ENCODE results near the gene ABHD14A. TPM values are rescaled to one million over a fixed set of nuclear protein-coding genes. Genes with fewer than 3 reads are reported as not detected.
"Not testable (repeated sequence)": the region's sequence is repeated elsewhere in the genome, so short reads cannot be mapped to it uniquely, and the experiment has no call there.

The ABHD14A gene
- total RNA-seq: 12.7 TPM
- 100 to 1,000 TPM in 2 of 4 donors, 10 to 100 TPM in 2; 91.0 to 137 (median 105) TPM for polyA plus RNA-seq

DNA sequence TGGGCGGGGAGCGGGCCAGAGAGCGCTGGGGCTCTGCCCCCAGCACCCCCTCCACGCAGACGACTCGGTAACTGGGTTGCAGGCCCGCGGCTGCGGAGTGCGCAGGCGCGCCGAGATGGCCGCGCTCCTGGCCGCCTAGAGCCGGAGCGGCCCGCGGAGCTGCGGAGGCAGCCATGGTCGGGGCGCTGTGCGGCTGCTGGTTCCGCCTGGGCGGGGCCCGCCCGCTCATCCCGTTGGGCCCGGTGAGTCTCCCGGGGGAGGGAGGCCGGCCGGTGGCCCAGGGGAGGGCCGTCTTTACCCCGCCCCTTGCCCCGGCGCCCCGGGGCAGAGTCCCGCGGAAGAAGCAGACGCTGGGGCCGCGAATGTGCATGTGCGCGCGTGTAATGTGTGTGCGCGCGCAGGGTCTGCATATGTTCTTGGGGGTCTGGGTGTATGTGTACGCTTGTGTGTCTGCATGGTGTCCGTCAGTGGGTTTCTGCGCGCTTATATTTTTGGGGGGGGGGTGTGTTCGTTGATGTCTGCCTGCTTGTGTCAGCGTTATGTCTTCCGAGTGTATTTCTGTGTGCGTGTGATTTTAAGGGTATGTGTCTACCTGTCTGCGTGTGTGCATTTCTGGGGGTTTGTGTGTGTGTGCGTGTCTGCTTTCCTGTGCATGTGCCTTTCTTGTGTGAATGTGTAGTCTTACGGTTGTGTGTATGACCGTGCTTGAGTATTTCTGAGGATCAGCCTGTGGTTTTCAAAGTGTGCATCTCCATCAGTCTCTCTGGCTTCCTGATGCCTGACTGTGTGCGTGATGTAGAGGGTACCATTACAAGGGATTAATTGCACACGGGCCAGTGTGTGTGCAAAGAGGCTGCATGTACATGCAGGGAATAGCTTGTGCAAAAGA lies at the start of gene ABHD14A:
Gene ABHD14A, plus strand, starts transcription at position 102 of the 889 bp plus-strand sequence. Its CDS starts 72 bp downstream, at position 174.
- Histone ChIP-seq H3K27ac (ENCODE audit: insufficient read depth, low read length, poor library complexity, severe bottlenecking) (peak within 1 kb of the TSS; percentile 75), H3K27me3 (ENCODE audit: control insufficient read depth, insufficient read depth, low read length) (no peaks in the 10 kb centered on the region), H3K9me3 (ENCODE audit: control insufficient read depth in 2 of 2, low read length in 2 of 2) (no peaks in the 10 kb centered on the region), H3K4me3 (ENCODE audit: low read depth, low read length) (peak within 1 kb of the TSS; percentile 84), H3K4me1 (ENCODE audit: control insufficient read depth, insufficient read depth, low read length, poor library complexity, severe bottlenecking) (peaks cover 41% of the 10 kb centered on the region), H3K36me3 (ENCODE audit: control insufficient read depth, insufficient read depth, low read length) (no peaks in the 10 kb centered on the region)
- peak; percentile 69 to 72 for ATAC-seq (ENCODE audit: low read depth in 2 of 2)
- Mint-ChIP-seq H3K36me3 (no peaks in the 10 kb centered on the region), H3K27me3 (peaks cover 6% of the 10 kb centered on the region), H3K4me3 (peak within 1 kb of the TSS; percentile 95 to 98 (median 97)), H3K27ac (peak within 1 kb of the TSS; percentile 88 to 97 (median 96)), H3K9me3 (no peaks in the 10 kb centered on the region), H3K4me1 (peaks cover 12 to 51% (median 28%) of the 10 kb centered on the region in 4 donors)
- DNase-seq: peak; percentile 76 to 78 (median 78)

GRCh38 chr3:51927061-51927977 lies 47.5 kb upstream of the ABHD14A start:
- no peaks in the 10 kb centered on the region for H3K36me3 ChIP-seq (ENCODE audit: control insufficient read depth, insufficient read depth, low read length)
- H3K27me3 ChIP-seq (ENCODE audit: control insufficient read depth, insufficient read depth, low read length): no peaks in the 10 kb centered on the region
- H3K4me3 Mint-ChIP-seq: no peak overlapping the region
- peaks cover 7% of the 10 kb centered on the region for H3K27me3 Mint-ChIP-seq
- ATAC-seq (ENCODE audit: low read depth in 2 of 2): no peak
- no peak overlapping the region for H3K27ac ChIP-seq (ENCODE audit: insufficient read depth, low read length, poor library complexity, severe bottlenecking)
- peaks cover 0 to 2% (median 0%) of the 10 kb centered on the region in 7 donors for H3K9me3 Mint-ChIP-seq
- H3K36me3 Mint-ChIP-seq: peaks cover 3% of the 10 kb centered on the region
- no peak for DNase-seq
- no peak overlapping the region for H3K4me3 ChIP-seq (ENCODE audit: low read depth, low read length)
- H3K4me1 Mint-ChIP-seq: no peaks in the 10 kb centered on the region
- no peaks in the 10 kb centered on the region for H3K9me3 ChIP-seq (ENCODE audit: control insufficient read depth in 2 of 2, low read length in 2 of 2)
- no peak overlapping the region for H3K27ac Mint-ChIP-seq
- H3K4me1 ChIP-seq (ENCODE audit: control insufficient read depth, insufficient read depth, low read length, poor library complexity, severe bottlenecking): no peaks in the 10 kb centered on the region

DNA sequence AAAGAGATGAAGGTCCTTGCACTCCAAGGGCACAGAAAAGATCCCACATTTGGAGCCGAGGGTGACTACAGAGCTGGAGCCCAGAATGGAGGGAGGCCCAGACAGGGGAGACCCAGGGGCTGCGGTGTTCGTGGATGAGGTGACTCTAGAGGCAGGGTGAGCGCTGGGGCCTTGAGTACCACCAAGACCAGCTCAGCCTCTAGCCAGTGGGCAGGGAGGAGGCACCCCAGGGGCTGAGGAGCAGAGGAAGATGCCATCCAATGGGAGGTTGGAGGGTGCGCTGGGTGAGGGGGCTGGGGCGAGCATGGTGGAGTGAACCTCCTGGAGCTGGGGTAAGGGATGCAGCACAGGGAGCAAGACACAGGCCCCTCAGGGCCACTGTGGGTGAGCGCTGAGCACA lies 46.4 kb upstream of the ABHD14A start:
- H3K4me3 ChIP-seq (ENCODE audit: low read depth, low read length): no peak overlapping the region
- no peak for DNase-seq
- Mint-ChIP-seq H3K27me3 (no peaks in the 10 kb centered on the region), H3K4me3 (peak overlapping the region in 1 of 4 donors; percentile 63), H3K27ac (no peak overlapping the region), H3K9me3 (peaks cover 0 to 2% (median 0%) of the 10 kb centered on the region in 7 donors), H3K4me1 (no peaks in the 10 kb centered on the region), H3K36me3 (peaks cover 7% of the 10 kb centered on the region)
- no peaks in the 10 kb centered on the region for H3K9me3 ChIP-seq (ENCODE audit: control insufficient read depth in 2 of 2, low read length in 2 of 2)
- no peaks in the 10 kb centered on the region for H3K27me3 ChIP-seq (ENCODE audit: control insufficient read depth, insufficient read depth, low read length)
- no peak overlapping the region for H3K27ac ChIP-seq (ENCODE audit: insufficient read depth, low read length, poor library complexity, severe bottlenecking)
- H3K4me1 ChIP-seq (ENCODE audit: control insufficient read depth, insufficient read depth, low read length, poor library complexity, severe bottlenecking): no peaks in the 10 kb centered on the region
- H3K36me3 ChIP-seq (ENCODE audit: control insufficient read depth, insufficient read depth, low read length): peaks cover 7% of the 10 kb centered on the region
- ATAC-seq (ENCODE audit: low read depth in 2 of 2): no peak

- not testable (repeated sequence) for H3K27me3 Mint-ChIP-seq; H3K4me1 ChIP-seq (ENCODE audit: control insufficient read depth, insufficient read depth, low read length, poor library complexity, severe bottlenecking); H3K9me3 ChIP-seq (ENCODE audit: control insufficient read depth in 2 of 2, low read length in 2 of 2); H3K4me1 Mint-ChIP-seq; H3K27ac ChIP-seq (ENCODE audit: insufficient read depth, low read length, poor library complexity, severe bottlenecking); H3K4me3 ChIP-seq (ENCODE audit: low read depth, low read length); ATAC-seq (ENCODE audit: low read depth in 2 of 2); DNase-seq; H3K27ac Mint-ChIP-seq; H3K9me3 Mint-ChIP-seq; H3K4me3 Mint-ChIP-seq; H3K27me3 ChIP-seq (ENCODE audit: control insufficient read depth, insufficient read depth, low read length)
- H3K36me3 Mint-ChIP-seq: peaks cover 10% of the 10 kb centered on the region
- peaks cover 11% of the 10 kb centered on the region for H3K36me3 ChIP-seq (ENCODE audit: control insufficient read depth, insufficient read depth, low read length)
These were observed 45.9 kb upstream of the ABHD14A start for GRCh38 chr3:51928981-51929380.

DNA sequence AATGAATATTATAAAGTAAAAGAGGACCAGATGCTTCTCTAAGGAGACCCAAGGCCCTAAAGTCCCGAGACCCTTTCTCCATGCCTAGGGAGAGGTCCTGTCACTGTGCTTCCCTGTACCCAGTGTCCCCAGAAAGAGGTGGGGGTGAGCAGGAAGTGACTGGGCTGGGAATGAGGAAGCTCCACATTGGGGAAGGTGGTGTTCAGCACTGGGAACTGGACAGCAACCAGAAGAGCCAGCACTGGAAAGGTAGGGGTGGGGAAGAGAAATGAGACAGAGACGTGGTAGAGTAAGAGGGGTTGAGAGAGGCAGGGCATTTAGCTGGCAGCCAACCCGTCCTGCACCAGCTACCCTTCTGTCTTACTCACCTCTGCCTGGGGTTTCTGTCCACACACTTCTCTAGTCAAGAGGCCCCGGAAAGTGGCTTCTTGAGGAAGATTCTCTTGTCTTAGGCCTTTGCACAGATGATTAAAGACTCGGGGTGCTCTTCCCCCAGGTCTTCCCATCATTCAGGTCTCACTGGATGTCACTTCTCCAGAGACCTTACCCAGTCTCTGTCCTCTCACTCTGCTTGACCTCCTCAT lies 45.4 kb upstream of the ABHD14A start:
- Histone ChIP-seq H3K27me3 (ENCODE audit: control insufficient read depth, insufficient read depth, low read length) (no peaks in the 10 kb centered on the region), H3K36me3 (ENCODE audit: control insufficient read depth, insufficient read depth, low read length) (peaks cover 16% of the 10 kb centered on the region), H3K4me1 (ENCODE audit: control insufficient read depth, insufficient read depth, low read length, poor library complexity, severe bottlenecking) (no peaks in the 10 kb centered on the region), H3K4me3 (ENCODE audit: low read depth, low read length) (no peak overlapping the region), H3K9me3 (ENCODE audit: control insufficient read depth in 2 of 2, low read length in 2 of 2) (no peaks in the 10 kb centered on the region), H3K27ac (ENCODE audit: insufficient read depth, low read length, poor library complexity, severe bottlenecking) (no peak overlapping the region)
- H3K9me3 Mint-ChIP-seq: peaks cover 0 to 2% (median 0%) of the 10 kb centered on the region in 7 donors
- no peaks in the 10 kb centered on the region for H3K4me1 Mint-ChIP-seq
- no peaks in the 10 kb centered on the region for H3K27me3 Mint-ChIP-seq
- H3K27ac Mint-ChIP-seq: no peak overlapping the region
- H3K4me3 Mint-ChIP-seq: no peak overlapping the region
- no peak for DNase-seq
- no peak for ATAC-seq (ENCODE audit: low read depth in 2 of 2)
- H3K36me3 Mint-ChIP-seq: peaks cover 16% of the 10 kb centered on the region

DNA sequence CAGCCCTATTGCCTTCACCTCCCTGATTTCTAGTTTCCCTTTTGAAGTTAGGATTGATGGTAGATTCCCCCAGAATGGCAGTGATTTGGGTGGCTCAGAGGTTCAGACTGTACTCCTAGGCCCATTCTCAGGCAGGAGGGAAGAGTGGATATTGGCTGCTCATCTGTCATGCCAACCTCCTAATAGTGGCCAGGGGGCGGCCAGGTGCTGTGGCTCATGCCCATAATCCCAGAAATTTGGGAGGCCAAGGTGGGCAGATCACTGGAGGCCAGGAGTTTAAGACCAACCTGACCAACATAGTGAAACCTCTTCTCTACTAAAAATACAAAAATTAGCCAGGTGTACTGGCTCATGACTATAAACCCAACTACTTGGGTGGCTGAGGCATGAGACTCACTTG lies 44.4 kb upstream of the ABHD14A start:
- H3K27me3 ChIP-seq (ENCODE audit: control insufficient read depth, insufficient read depth, low read length): no peaks in the 10 kb centered on the region
- Mint-ChIP-seq H3K4me3 (no peak overlapping the region), H3K4me1 (no peaks in the 10 kb centered on the region), H3K36me3 (peaks cover 21% of the 10 kb centered on the region), H3K27me3 (no peaks in the 10 kb centered on the region), H3K9me3 (peaks cover 0 to 2% (median 0%) of the 10 kb centered on the region in 7 donors), H3K27ac (no peak overlapping the region)
- no peak overlapping the region for H3K27ac ChIP-seq (ENCODE audit: insufficient read depth, low read length, poor library complexity, severe bottlenecking)
- no peak for ATAC-seq (ENCODE audit: low read depth in 2 of 2)
- H3K9me3 ChIP-seq (ENCODE audit: control insufficient read depth in 2 of 2, low read length in 2 of 2): no peaks in the 10 kb centered on the region
- peaks cover 25% of the 10 kb centered on the region for H3K36me3 ChIP-seq (ENCODE audit: control insufficient read depth, insufficient read depth, low read length)
- no peak overlapping the region for H3K4me3 ChIP-seq (ENCODE audit: low read depth, low read length)
- H3K4me1 ChIP-seq (ENCODE audit: control insufficient read depth, insufficient read depth, low read length, poor library complexity, severe bottlenecking): no peaks in the 10 kb centered on the region
- DNase-seq: no peak

- H3K4me1 Mint-ChIP-seq: no peaks in the 10 kb centered on the region
- H3K27me3 Mint-ChIP-seq: no peaks in the 10 kb centered on the region
- no peaks in the 10 kb centered on the region for H3K4me1 ChIP-seq (ENCODE audit: control insufficient read depth, insufficient read depth, low read length, poor library complexity, severe bottlenecking)
- H3K9me3 ChIP-seq (ENCODE audit: control insufficient read depth in 2 of 2, low read length in 2 of 2): no peaks in the 10 kb centered on the region
- H3K27ac Mint-ChIP-seq: no peak overlapping the region
- ATAC-seq (ENCODE audit: low read depth in 2 of 2): no peak
- H3K27ac ChIP-seq (ENCODE audit: insufficient read depth, low read length, poor library complexity, severe bottlenecking): no peak overlapping the region
- DNase-seq: no peak
- H3K36me3 Mint-ChIP-seq: peaks cover 25% of the 10 kb centered on the region
- no peak overlapping the region for H3K4me3 Mint-ChIP-seq
- peaks cover 0 to 2% (median 0%) of the 10 kb centered on the region in 7 donors for H3K9me3 Mint-ChIP-seq
- no peak overlapping the region for H3K4me3 ChIP-seq (ENCODE audit: low read depth, low read length)
- H3K36me3 ChIP-seq (ENCODE audit: control insufficient read depth, insufficient read depth, low read length): peaks cover 37% of the 10 kb centered on the region
- no peaks in the 10 kb centered on the region for H3K27me3 ChIP-seq (ENCODE audit: control insufficient read depth, insufficient read depth, low read length)
These were observed 43.1 kb upstream of the ABHD14A start for GRCh38 chr3:51931756-51932155.
